GM19328 (cell line): ENCODE measurements around the gene CAPN7.
A peak's percentile ranks its signal among the peaks of the same experiment; 100 is the strongest.

Experiments
- ATAC-seq: cut with Tn5 transposase; IDR thresholded peaks from one replicate; pipeline ENCODE4 v1.9.1; 2021; ENCODE audit warnings: mild to moderate bottlenecking, moderate library complexity; ENCODE audit not compliant: unreplicated experiment

Gene CAPN7

DNA sequence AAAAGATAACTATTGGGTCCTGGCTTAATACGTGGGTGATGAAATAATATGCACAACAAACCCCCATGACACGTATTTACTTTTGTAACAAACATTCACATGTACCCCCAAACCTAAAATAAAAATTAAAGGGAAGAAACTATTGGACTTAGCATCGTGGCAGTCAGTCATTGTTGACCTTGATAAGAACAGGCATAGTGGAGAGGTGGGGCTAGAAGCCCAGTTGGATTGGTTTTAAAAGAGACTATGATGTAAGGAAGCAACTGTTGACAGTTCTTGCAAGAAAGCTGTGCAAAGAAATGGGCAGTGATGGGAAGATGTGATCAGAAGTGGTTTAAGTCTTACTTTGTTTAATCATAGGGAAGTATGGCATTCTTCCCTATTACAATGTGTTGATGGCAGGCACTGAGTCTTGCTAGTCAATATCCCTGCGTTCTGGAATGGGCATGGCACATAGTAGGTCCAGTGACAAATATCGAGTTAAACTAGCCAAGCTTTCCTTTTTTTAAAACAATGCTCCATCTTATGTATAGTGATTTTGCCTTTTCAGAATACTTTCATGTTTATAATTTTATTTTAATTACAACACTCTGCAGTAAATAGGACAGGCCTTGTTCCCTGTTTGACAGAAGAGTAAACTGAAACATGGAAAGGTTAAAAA lies 37.9 kb downstream of the CAPN7 start:
- ATAC-seq: no peak

DNA sequence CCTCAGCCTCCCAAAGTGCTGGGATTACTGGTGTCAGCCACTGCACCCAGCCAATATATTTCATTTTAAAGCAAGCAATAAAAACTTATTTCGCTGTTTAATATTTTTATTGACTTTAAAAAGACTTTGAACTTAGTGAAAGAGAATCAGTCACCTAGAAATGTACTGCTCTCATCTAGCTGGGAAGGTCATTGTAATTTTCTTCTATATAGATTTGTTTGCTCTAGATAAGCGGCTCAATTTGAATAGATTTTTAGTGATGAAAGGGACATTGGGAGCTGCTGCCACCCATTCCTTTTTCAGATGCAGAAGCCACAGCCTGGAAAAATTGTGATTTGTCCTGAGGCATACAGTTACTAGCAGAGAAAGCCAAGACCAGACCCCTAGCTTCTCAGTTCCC lies 40.1 kb downstream of the CAPN7 start:
- no peak for ATAC-seq

DNA sequence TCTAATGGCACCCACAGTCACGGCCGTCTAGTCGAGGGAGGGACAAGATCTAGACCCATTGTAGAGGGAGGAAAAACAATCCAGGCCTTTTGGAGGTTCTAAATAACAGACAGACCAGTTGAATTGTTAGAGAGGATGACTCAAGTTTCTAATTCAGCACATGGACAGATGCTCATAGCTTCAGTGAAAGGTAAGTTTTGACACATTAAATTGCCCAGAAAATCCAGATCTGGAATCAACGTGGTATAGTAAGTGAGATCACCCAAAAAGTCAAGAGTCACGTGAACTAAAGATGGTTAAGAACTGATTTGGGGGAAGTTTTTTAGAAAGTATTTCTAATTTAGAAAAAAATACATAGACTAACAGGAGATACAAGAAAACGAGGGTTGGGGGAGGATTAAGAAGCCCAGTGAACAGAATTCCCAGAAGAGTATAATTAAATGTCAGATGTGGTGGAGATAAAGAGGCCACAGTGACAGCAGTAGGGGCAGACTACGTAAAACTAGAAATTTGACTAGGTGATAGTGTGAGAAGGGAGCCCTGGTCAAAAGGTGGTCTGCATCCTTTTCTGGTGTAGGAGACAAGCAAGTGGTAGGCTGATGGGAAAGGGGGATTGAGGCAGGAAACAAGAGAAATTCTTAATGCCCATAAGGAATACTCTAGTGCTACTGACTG lies 47.1 kb downstream of the CAPN7 start:
- no peak for ATAC-seq

DNA sequence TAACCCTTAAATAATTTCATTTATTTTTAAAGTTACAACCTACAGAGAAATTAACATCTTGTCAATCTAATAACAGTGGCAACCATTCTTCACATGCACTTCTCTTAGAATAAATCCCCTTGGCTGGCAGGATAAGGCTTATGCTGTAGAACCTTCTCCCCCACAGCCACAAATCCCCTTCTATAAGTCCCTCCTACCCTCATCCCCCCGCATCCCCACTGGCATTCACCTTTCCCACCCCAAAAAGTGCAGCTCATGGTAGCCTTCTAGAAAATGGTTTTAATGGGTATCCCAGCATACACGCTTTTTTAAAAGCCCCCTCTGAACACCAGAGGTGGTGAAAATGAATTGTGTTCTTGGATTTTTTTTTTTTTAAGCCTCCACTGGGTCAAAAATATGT lies 49.2 kb downstream of the CAPN7 start:
- no peak for ATAC-seq

DNA sequence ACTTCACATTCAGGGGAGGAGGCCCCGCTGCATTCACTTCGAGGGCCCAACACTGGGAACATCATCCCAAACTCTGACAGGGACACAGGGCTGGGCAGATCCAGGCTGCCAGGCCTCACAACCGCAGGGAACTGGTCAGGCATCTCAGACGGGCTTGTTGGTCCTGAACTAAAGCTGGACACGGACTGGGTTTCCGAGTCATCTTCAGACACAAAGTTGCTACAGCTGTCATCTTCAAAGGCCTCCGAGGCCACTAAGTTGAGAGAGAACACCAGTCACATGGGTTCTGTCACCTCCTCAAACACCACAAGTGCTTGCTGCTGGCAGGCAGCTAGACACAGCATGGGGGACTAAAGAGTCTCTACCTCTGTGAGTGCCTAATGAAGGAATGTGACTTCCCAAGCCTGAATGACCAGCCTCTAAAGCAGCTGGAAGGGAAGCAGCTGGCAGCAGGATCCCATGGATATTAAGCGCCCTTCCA lies 50.9 kb downstream of the CAPN7 start:
- ATAC-seq: no peak

DNA sequence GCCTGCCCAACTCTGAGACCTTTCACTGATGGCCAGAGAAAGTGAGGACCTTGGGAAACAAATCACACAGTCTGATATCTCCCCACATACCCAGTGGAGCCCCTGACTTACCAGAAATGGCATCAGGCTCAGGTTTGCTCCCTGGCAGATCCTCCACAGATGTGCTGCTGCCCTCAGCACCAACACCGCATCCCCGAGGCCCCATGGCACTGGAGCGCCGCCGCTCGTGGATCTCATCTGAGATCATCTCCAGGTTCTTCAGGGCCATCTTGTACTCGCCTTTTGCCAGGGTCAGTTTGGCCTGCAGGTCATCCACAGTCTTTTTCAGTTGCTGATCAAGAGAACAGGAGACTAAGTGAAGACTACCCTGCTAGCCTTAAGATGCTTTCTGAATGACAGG lies 52.7 kb downstream of the CAPN7 start:
- no peak for ATAC-seq

DNA sequence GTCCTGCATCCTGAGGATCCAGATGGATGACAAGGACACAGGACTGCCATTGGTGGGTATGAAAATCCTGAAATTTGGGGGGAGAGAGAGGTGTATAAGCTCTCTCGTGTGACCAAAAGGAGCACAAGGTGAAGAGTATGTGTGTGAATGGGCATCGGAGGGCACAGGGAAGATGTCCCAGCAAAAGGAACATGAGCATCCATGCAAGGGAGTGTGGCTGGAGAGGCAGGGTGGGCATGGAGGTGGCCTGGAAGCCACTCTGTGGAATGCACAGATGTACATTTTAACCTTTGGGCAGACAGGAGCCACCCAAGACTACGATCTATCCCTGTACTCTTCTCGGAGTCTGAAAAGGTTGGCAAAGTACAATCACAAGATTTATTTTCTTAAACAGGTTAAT lies 54.5 kb downstream of the CAPN7 start:
- ATAC-seq: no peak

DNA sequence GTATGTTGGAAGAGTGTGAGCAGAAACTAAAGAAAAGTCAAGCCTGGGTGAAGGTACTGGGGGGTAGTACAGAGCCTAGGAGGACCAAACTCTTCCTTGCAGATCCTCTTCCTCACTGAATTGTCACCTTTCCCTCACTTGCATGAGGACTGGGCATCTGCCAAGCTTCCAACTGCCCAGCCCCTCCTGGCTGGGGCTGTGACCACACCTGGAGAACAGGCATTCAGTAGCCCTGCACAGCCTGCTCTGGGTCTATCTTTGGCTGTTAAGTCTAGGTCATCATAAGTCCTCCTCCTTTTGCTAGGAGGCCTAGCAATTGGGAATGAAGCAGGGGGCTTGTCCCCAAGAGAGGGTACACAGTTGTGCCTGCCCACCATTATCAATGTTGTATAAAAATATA lies 55.2 kb downstream of the CAPN7 start:
- no peak for ATAC-seq

DNA sequence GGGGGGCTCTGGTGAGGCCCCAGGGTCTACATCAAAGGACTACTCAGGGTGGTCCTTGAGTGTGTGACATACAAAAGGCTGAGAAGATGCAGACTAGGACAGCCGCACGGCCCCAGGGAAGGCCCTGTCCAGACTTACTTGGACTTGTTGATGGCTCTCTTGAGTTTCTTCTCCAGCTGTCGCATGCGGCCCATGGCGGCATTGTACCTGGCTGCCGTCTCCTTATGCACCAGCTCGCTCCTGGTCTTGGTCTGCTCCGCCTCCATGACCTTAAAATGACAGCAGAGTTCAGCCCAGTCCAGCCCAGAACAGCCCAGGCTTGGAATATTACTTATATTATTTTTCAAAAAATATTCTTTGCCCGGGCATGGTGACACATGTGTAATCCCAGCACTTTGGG lies 56.0 kb downstream of the CAPN7 start:
- ATAC-seq: no peak

DNA sequence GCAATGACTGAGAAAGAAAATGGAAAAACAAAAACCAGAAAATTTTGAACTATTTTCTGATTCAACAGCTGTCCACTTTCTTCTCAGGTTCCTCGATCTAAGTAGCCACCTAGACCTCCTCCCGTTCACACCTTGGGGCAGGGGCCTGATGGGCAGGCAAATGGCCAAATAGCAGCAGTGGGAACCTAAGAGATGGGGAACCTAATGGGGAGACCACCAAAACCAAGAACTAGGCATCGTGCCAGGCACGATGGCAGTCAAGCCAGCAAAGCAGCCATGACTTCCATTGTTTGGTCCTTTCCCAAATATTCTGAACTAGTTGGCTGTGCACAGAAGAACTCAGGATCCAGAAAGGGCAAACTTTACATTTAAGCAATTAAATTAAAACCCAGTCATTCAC lies 57.1 kb downstream of the CAPN7 start:
- ATAC-seq: no peak

DNA sequence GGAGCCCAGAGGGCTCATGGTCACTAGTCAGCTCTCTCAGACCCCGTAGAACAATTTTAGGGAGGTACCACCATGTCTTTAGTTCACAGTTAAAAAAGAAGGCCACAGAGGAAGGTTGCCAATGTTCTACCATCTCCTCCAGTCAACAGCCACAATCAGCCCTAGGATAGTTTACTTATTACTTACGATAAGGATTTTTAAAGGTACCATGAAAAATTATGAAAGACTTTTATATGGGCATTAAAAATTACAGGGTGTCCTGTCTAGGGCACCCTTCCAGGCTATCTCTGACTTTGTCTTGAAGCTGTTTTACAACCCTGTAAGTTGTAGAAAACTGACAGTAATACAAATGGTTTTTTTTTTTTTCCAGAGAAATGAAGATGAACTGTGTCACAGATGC lies 57.9 kb downstream of the CAPN7 start:
- ATAC-seq: no peak

DNA sequence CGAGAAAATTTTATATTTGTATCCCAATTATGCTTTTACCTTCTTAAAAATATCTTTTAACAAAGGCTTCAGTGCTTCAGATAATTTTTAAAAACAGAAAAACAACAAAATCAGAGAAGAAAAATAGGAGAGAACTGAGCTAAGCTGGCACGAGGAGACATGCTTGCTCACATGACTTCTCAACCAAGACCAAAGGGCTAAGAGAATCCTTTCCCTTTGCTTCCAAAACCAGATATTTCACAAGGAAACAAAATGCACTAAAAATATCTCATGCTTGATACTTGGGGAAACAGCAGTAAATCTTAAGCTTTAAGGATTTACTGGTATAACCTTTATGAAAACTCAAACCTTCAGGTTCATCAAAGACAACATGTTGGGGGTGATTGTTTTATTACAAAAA lies 58.4 kb downstream of the CAPN7 start:
- ATAC-seq: no peak

DNA sequence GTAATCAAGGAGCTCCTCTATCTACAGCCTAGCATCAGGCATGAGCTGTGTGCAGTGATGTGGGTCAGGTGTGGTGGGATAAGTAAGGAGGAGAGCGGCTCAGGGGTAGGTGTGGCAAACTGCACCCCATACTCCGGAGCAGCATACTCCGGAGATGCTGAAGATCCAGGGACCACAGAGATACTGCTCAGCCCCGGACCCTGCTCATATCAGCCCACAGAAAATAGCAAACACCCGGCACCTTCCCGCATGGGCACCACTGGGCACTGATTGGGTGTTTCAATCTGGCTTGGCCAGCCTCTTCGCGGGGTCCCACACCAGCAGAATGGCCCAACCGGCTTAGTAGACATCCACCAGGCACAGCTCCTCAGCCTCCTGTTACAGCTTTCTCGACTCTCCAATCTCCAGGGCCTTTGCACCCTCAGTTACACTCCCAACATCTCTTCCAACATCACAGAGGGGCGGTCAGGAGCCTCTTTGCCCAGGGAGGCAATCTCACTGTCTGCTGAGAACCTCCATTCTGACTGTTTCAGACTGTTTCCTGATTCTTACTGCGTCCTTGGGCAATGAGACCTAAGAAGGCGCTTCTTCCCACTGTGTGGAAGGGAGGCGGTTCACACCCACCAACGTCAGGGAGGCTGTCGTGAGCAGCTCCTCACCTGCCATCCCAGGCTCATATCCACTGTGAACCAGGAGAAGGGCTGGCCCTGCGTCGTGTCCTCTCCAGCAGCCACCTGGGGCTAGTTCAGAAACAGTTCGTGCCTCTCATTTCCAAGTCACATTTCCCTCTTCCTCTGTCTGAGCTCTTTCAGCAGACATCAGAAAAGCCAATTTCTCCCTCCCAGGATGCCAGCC lies 59.8 kb downstream of the CAPN7 start:
- no peak for ATAC-seq

DNA sequence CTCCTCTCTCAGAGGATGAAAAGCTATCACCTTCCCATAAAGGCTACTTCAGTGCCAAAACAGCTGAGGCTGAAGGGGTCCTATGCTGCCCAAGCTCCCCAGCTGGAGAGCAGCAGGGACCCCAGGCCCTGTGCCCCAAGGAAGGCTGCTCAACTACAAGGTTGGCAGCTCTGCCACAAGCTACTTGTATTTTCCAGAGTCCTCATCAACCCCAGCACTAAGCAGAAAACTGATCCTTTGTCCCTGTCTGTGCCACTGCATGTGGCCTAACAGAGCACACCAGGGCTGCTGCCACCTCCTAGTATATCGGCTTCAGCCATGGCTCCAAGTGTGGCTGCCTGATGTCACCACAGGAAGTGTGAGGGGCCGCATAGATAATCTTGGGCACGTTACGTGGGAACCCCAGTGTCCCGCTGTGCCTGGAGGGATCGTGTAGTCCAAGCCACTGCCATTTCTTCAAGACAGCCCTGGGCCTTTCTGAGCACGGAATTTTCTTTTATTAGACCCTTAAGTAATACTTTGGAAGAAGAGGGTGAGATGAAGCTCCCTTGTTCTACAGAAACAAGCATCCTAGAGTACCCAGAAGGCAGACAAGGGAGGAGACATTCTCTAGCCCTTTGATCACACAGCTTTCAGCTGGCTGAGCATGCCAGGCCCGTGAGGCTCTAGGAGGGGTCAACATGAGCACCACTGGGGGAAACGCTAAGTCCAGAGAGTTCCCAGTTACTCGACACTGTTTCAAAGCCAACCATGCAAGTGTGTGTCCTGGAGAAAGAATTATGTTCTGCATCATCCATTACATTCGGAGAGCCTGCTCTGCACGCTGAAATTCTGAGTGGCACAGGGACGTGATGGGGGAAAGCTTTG lies 60.7 kb downstream of the CAPN7 start:
- no peak for ATAC-seq

DNA sequence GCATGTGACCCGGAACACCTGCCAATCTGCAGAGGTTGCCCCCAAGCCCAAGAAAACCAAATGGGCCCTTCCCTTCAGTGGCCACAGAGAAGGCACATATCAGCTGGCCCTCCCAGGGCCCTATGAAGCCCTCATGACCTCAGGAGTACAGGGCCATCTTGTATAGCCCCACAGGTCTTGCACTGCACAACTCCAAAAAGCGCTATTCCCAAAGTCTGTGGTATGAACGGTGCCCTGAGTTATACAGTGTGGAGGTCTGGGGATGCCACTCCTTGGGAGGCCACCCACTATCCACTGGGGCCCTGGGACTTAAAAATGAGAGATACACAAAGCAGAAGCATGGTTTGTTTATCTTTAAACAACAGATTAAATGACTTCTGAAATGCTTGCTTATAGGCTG lies 61.5 kb downstream of the CAPN7 start:
- no peak for ATAC-seq

DNA sequence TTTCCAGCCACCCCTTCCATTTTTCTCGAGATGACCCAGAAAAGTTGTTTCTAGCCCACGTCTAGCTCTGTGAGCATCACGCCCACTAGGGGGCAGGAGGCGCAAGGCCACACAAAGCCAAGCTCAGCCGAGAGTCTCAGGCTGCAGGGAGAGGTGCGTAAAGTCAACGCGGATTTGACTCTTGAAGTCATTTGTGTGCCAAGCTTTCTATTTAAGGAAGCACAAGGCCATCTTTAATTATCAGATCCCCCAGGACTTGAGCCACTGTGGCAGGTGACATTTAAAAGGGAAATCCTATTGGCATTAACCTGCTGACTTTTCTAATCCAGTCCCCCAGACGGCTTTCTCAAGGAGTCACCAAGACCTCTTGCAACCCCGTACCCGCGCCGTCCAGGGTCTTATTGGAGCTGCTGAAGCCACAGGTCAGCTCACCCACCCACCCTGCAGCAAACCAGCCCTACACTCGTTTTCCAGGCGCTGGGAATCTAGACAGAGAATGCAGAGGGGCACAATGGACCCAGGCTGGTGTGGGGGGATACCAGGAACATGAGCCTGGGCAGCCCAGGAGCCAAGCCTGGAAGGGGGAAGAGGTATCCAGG lies 62.1 kb downstream of the CAPN7 start:
- ATAC-seq: no peak

DNA sequence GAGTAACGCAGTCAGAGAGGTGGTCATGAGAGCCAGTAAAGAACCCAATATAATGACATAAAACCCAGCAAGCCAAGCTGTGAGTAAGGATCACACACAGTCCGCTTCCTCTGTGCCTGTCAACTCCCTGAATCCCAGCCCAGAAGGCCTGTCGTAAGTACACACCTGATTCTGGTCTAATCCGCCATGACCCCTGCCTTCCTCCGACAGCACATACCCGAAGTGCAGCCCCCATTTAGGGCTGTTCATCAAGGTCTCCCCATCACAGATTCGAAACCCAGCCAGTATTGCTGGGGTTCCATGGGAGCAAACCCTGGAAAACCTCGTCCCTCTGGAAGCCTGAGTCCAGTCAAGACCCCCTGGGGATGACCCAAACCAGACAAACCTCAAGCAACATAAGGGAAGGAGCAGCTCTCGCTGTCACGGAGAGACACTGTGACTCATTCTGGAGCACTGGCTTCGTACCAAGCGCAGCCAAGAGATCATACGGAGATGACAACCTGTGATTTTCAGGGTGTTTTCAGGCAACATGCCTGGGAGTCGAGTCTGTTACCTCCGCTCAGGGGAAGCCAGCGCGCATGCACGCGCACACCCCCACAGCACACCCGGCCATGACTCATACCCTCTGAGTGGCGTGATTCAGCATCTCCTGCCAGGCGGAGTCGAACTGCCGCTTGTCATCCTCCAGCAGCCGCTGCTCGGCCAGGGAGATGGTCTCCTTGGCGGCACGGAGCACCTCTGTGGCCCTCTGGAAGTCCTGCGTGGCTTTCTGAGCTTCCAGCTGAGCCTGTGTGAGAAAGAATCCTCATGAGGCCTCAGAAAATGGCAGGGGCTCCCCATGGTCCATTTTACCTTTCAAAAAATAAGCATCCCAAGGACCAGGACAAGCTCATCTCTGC lies 63.3 kb downstream of the CAPN7 start:
- ATAC-seq: peak; percentile 46

DNA sequence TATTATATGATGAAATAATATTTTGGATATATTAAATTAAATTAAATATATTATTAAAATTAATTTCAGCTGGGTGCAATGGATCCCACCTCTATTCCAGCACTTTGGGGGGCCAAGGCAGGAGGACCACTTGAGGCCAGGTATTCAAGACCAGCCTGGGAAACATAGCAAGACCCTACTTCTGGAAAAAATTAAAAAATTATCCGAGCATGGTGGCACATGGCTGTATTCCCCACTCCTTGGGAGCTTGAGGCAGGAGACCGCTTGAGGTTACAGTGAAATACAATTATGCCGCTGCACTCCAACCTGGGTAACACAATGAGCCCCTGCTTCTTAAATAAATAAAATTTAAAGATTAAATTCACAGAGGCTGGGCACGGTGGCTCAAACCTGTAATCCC lies 65.0 kb downstream of the CAPN7 start:
- no peak for ATAC-seq

DNA sequence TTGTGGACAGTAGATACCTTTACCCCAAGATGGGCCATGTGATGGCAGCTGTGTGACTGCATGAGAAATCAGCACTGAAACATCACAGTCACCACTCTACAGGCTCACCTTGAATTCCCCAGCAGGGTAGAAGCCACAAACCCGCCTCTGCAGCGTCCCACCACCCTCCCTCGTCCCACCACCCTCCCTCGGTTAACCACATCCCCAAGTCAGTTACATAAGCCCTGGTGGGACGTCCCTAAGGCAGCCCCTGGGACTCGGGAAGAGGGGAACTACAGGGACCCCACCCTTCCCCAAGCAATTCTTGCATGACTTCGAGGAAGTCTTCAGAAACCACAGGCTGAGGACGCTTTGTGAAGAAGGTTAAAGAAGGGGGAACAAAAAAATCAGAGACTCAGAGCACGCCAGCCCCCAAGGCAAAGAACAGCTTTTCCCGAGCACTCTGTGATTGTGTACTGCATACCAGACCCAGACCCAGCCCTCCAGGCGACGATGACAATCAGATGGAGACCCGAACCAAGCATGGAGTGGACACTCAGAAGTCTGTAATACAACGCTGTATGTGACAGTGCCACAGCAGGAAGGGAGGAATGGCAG lies 65.8 kb downstream of the CAPN7 start:
- ATAC-seq: peak; percentile 65
